ENCODE data around the gene POLE4.

Gene POLE4

DNA sequence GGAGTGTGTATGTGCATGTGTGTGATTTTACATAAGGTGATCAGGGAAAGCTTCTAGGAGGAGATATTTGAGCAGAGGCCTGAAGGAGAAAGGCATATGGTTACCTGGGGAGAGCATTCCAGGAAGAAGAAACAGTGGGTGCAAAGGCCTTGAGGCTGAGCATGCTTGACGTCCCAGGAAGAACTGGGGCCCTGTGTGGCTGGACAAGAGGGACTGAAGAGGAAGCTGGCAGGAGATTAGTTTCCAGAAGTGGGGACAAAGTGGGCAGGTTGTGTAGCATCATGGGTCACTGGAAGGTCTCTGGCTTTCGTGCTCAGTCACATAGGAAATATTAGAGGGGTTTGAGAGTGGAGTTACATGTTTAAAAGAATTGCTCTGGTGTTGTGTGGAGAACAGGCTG lies 42.0 kb upstream of the POLE4 start:
- ChIA-PET POLR2A (no interaction called here), CTCF (interaction anchor here (0.5 to 1.2 kb wide), 3 partner anchors 108 to 692 kb away, joined by 3 to 7 read pairs (median 3); no protein-coding TSS in a partner anchor)
- TF ChIP-seq, protein P1, sequence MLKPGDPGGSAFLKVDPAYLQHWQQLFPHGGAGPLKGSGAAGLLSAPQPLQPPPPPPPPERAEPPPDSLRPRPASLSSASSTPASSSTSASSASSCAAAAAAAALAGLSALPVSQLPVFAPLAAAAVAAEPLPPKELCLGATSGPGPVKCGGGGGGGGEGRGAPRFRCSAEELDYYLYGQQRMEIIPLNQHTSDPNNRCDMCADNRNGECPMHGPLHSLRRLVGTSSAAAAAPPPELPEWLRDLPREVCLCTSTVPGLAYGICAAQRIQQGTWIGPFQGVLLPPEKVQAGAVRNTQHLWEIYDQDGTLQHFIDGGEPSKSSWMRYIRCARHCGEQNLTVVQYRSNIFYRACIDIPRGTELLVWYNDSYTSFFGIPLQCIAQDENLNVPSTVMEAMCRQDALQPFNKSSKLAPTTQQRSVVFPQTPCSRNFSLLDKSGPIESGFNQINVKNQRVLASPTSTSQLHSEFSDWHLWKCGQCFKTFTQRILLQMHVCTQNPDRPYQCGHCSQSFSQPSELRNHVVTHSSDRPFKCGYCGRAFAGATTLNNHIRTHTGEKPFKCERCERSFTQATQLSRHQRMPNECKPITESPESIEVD (tag by site-specific recombination; IDR thresholded peaks at IDR 0.05) = no peak
- TF ChIP-seq GLIS2 (tag by site-specific recombination; IDR thresholded peaks at IDR 0.05) = no peak
- TF ChIP-seq, protein P2, sequence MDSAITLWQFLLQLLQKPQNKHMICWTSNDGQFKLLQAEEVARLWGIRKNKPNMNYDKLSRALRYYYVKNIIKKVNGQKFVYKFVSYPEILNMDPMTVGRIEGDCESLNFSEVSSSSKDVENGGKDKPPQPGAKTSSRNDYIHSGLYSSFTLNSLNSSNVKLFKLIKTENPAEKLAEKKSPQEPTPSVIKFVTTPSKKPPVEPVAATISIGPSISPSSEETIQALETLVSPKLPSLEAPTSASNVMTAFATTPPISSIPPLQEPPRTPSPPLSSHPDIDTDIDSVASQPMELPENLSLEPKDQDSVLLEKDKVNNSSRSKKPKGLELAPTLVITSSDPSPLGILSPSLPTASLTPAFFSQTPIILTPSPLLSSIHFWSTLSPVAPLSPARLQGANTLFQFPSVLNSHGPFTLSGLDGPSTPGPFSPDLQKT (IDR thresholded peaks at IDR 0.05; ENCODE audit: borderline replicate concordance, low read depth, low read length) = no peak
- TF ChIP-seq ZNF155 (tag by site-specific recombination; IDR thresholded peaks at IDR 0.05) = no peak
- TF ChIP-seq ZNF621 (tag by site-specific recombination; IDR thresholded peaks at IDR 0.05) = no peak
- TF ChIP-seq ZFP3 (tag by site-specific recombination; IDR thresholded peaks at IDR 0.05; ENCODE audit: low read depth) = no peak
- TF ChIP-seq ZNF184 (tag by site-specific recombination; IDR thresholded peaks at IDR 0.05) = no peak
- TF ChIP-seq, protein P3, sequence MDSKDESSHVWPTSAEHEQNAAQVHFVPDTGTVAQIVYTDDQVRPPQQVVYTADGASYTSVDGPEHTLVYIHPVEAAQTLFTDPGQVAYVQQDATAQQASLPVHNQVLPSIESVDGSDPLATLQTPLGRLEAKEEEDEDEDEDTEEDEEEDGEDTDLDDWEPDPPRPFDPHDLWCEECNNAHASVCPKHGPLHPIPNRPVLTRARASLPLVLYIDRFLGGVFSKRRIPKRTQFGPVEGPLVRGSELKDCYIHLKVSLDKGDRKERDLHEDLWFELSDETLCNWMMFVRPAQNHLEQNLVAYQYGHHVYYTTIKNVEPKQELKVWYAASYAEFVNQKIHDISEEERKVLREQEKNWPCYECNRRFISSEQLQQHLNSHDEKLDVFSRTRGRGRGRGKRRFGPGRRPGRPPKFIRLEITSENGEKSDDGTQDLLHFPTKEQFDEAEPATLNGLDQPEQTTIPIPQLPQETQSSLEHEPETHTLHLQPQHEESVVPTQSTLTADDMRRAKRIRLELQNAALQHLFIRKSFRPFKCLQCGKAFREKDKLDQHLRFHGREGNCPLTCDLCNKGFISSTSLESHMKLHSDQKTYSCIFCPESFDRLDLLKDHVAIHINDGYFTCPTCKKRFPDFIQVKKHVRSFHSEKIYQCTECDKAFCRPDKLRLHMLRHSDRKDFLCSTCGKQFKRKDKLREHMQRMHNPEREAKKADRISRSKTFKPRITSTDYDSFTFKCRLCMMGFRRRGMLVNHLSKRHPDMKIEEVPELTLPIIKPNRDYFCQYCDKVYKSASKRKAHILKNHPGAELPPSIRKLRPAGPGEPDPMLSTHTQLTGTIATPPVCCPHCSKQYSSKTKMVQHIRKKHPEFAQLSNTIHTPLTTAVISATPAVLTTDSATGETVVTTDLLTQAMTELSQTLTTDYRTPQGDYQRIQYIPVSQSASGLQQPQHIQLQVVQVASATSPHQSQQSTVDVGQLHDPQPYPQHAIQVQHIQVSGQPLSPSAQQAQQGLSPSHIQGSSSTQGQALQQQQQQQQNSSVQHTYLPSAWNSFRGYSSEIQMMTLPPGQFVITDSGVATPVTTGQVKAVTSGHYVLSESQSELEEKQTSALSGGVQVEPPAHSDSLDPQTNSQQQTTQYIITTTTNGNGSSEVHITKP (tag by site-specific recombination; IDR thresholded peaks at IDR 0.05) = no peak
- TF ChIP-seq ZNF221 (tag by site-specific recombination; IDR thresholded peaks at IDR 0.05; ENCODE audit: borderline replicate concordance) = no peak
- TF ChIP-seq SP3 (tag by site-specific recombination; IDR thresholded peaks at IDR 0.05) = no peak
- TF ChIP-seq, protein P4, sequence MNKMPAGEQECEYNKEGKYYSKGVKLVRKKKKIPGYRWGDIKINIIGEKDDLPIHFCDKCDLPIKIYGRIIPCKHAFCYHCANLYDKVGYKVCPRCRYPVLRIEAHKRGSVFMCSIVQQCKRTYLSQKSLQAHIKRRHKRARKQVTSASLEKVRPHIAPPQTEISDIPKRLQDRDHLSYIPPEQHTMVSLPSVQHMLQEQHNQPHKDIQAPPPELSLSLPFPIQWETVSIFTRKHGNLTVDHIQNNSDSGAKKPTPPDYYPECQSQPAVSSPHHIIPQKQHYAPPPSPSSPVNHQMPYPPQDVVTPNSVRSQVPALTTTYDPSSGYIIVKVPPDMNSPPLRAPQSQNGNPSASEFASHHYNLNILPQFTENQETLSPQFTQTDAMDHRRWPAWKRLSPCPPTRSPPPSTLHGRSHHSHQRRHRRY (tag by site-specific recombination; IDR thresholded peaks at IDR 0.05) = no peak
- TF ChIP-seq, protein P5, sequence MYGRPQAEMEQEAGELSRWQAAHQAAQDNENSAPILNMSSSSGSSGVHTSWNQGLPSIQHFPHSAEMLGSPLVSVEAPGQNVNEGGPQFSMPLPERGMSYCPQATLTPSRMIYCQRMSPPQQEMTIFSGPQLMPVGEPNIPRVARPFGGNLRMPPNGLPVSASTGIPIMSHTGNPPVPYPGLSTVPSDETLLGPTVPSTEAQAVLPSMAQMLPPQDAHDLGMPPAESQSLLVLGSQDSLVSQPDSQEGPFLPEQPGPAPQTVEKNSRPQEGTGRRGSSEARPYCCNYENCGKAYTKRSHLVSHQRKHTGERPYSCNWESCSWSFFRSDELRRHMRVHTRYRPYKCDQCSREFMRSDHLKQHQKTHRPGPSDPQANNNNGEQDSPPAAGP (tag by site-specific recombination; IDR thresholded peaks at IDR 0.05) = no peak
- H3K27ac ChIP-seq (ENCODE audit: extremely low read depth, low read depth, low read length) = no peak overlapping the region
- no peaks in the 10 kb centered on the region for H3K9me3 ChIP-seq (ENCODE audit: control insufficient read depth, insufficient read depth, low read depth, low read length)
- no peaks in the 10 kb centered on the region for H3K4me1 ChIP-seq (ENCODE audit: control insufficient read depth, insufficient read depth, low read length)
- H3K36me3 ChIP-seq (ENCODE audit: control insufficient read depth in 2 of 2, insufficient read depth in 1 of 2, low read length in 2 of 2) = no peaks in the 10 kb centered on the region
- no peak overlapping the region for H3K4me3 ChIP-seq (ENCODE audit: low read depth, low read length)

DNA sequence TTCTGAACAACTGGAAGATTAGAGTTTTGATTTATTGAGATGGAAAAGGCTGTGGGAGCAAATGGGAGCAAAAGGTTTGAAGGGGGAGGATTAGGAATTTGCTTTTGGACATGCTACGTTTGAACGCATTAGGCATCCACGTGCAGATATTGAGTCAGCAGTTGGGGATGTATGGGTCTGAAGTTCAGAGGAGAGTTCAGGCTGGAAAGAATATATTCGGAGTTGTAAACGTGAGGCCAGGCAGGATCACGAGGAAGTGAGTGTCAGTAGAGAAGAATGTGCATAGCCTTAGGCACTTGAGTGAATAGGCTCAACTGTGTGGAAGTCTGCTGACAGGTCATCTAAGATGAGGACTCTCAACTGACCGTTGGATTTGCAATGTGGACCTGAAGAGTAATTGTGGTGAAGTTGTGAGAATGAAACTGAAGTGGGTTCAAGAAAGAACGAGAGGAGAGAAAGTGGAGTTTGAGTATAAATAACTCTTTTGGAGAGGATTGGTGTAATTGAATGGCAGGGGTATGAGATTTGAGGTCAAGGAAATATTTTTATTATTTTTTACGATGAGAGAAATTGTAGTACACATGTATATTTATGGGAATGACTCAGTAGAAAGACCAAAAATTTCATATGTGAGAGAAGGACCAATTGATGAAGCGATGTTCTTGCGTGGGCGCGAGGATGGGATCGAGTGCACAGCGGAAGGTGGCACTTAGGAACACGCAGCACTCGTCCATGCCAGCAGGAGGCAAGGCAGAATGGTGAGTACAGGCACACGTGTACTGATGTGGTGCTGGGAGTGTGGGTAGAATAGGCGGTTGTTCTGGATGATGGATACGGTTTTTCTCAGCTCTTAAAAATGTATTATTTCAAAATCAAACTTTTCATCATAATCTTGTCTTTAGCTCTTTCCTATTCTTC lies 40.5 kb upstream of the POLE4 start:
- POLR2A ChIA-PET = no interaction called here
- TF ChIP-seq, protein P6, sequence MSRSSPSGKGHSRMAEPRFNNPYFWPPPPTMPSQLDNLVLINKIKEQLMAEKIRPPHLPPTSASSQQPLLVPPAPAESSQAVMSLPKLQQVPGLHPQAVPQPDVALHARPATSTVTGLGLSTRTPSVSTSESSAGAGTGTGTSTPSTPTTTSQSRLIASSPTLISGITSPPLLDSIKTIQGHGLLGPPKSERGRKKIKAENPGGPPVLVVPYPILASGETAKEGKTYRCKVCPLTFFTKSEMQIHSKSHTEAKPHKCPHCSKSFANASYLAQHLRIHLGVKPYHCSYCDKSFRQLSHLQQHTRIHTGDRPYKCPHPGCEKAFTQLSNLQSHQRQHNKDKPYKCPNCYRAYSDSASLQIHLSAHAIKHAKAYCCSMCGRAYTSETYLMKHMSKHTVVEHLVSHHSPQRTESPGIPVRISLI (tag by site-specific recombination; IDR thresholded peaks at IDR 0.05) = no peak
- TF ChIP-seq ZNF2 (tag by site-specific recombination; IDR thresholded peaks at IDR 0.05) (no peak), ZEB2 (tag by site-specific recombination; IDR thresholded peaks at IDR 0.05) (no peak), ZNF146 (tag by site-specific recombination; IDR thresholded peaks at IDR 0.05) (no peak)
- TF ChIP-seq, protein P7, sequence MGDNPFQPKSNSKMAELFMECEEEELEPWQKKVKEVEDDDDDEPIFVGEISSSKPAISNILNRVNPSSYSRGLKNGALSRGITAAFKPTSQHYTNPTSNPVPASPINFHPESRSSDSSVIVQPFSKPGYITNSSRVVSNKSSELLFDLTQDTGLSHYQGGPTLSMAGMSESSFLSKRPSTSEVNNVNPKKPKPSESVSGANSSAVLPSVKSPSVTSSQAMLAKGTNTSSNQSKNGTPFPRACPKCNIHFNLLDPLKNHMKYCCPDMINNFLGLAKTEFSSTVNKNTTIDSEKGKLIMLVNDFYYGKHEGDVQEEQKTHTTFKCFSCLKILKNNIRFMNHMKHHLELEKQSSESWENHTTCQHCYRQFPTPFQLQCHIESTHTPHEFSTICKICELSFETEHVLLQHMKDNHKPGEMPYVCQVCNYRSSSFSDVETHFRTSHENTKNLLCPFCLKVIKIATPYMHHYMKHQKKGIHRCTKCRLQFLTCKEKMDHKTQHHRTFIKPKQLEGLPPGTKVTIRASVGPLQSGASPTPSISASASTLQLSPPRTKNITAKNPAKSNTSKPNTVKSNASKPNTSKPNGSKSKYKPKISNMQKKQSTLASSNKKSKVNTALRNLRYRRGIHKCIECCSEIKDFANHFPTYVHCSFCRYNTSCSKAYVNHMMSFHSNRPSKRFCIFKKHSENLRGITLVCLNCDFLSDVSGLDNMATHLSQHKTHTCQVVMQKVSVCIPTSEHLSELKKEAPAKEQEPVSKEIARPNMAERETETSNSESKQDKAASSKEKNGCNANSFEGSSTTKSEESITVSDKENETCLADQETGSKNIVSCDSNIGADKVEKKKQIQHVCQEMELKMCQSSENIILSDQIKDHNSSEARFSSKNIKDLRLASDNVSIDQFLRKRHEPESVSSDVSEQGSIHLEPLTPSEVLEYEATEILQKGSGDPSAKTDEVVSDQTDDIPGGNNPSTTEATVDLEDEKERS (tag by site-specific recombination; IDR thresholded peaks at IDR 0.05) = no peak
- TF ChIP-seq, protein P8, sequence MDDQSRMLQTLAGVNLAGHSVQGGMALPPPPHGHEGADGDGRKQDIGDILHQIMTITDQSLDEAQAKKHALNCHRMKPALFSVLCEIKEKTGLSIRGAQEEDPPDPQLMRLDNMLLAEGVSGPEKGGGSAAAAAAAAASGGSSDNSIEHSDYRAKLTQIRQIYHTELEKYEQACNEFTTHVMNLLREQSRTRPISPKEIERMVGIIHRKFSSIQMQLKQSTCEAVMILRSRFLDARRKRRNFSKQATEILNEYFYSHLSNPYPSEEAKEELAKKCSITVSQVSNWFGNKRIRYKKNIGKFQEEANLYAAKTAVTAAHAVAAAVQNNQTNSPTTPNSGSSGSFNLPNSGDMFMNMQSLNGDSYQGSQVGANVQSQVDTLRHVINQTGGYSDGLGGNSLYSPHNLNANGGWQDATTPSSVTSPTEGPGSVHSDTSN (CRISPR knock-in tag; IDR thresholded peaks at IDR 0.05) = no peak

More for the DNA sequence above, 40.5 kb upstream of the POLE4 start:
- H3K27ac ChIP-seq (ENCODE audit: extremely low read depth, low read depth, low read length) = no peak overlapping the region
- CTCF ChIA-PET = interaction anchor here (0.6 to 2.5 kb wide), 11 partner anchors 9 to 702 kb away, joined by 3 to 19 read pairs (median 4); no protein-coding TSS in a partner anchor
- H3K9me3 ChIP-seq (ENCODE audit: control insufficient read depth, insufficient read depth, low read depth, low read length) = no peaks in the 10 kb centered on the region
- no peaks in the 10 kb centered on the region for H3K36me3 ChIP-seq (ENCODE audit: control insufficient read depth in 2 of 2, insufficient read depth in 1 of 2, low read length in 2 of 2)
- no peak overlapping the region for H3K4me3 ChIP-seq (ENCODE audit: low read depth, low read length)
- H3K4me1 ChIP-seq (ENCODE audit: control insufficient read depth, insufficient read depth, low read length) = no peaks in the 10 kb centered on the region

Data from HEK293 (cell line).